ENCODE measurements around the gene CUL1. TPM values are rescaled to one million over a fixed set of nuclear protein-coding genes. Genes with fewer than 3 reads are reported as not detected.

CUL1 gene
- total RNA-seq, 4 donors from 2014 or later, result 38.9 to 61.2 (median 49.4) TPM

DNA sequence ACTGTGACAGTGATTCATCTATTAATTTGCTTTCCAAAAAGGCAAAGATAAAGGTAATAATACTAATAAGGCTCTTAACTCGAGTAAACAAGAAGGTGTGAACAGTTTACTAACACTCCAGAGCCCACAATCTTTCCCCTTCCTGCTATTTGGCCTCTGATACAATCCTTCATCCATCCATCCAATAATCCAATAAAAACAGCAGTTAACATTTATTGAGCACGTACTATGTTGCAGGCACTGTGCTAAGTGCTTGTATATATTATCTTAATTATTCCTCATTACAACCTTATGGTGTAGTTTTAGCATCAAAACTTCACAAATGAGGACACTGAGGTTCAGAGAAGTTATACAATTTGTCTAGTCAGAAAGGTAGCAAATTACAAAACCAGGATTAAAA, 135.9 kb downstream of the CUL1 start:
- H3K4me1 ChIP-seq, result no peaks in the 10 kb centered on the region
- no peaks in the 10 kb centered on the region for H3K9me3 ChIP-seq
- H3K36me3 ChIP-seq, result no peaks in the 10 kb centered on the region
- TF ChIP-seq, protein P1, sequence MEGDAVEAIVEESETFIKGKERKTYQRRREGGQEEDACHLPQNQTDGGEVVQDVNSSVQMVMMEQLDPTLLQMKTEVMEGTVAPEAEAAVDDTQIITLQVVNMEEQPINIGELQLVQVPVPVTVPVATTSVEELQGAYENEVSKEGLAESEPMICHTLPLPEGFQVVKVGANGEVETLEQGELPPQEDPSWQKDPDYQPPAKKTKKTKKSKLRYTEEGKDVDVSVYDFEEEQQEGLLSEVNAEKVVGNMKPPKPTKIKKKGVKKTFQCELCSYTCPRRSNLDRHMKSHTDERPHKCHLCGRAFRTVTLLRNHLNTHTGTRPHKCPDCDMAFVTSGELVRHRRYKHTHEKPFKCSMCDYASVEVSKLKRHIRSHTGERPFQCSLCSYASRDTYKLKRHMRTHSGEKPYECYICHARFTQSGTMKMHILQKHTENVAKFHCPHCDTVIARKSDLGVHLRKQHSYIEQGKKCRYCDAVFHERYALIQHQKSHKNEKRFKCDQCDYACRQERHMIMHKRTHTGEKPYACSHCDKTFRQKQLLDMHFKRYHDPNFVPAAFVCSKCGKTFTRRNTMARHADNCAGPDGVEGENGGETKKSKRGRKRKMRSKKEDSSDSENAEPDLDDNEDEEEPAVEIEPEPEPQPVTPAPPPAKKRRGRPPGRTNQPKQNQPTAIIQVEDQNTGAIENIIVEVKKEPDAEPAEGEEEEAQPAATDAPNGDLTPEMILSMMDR (IDR thresholded peaks at IDR 0.05), result no peak
- no peak for TF ChIP-seq POLR2A (IDR thresholded peaks at IDR 0.05)
- no peaks in the 10 kb centered on the region for H3K27me3 ChIP-seq
- no peak for DNase-seq
- no peak overlapping the region for H3K4me3 ChIP-seq
- no peak overlapping the region for H3K27ac ChIP-seq
- intact Hi-C loops (cut with DNase I; ENCODE audit: low total_unique reads), result no loop called here

DNA sequence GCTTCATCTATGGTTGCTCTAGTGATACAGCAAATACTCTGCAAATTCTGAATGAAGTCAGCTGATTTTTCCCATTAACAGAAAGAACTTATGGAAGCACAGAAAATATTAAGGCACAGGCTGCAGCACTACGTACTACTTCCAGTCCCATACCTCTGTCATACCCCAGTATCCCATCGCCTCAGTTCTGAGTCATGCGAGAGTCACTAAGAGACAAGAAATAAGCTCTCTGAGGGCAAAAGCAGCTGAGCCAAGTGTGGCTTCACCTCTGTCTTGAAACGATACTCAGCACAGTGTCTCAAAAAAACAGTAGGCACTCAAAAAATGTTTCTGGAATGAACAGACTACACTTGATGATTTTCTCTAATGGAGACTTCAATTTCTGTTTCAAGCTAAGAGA, 137.2 kb downstream of the CUL1 start:
- Histone ChIP-seq H3K4me1 (no peaks in the 10 kb centered on the region), H3K9me3 (no peaks in the 10 kb centered on the region), H3K27ac (no peak overlapping the region), H3K36me3 (no peaks in the 10 kb centered on the region), H3K27me3 (no peaks in the 10 kb centered on the region), H3K4me3 (no peak overlapping the region)
- TF ChIP-seq POLR2A (IDR thresholded peaks at IDR 0.05), result no peak
- TF ChIP-seq, protein P1 (IDR thresholded peaks at IDR 0.05), result no peak
- DNase-seq, result no peak
- intact Hi-C loops (cut with DNase I; ENCODE audit: low total_unique reads), result no loop called here

DNA sequence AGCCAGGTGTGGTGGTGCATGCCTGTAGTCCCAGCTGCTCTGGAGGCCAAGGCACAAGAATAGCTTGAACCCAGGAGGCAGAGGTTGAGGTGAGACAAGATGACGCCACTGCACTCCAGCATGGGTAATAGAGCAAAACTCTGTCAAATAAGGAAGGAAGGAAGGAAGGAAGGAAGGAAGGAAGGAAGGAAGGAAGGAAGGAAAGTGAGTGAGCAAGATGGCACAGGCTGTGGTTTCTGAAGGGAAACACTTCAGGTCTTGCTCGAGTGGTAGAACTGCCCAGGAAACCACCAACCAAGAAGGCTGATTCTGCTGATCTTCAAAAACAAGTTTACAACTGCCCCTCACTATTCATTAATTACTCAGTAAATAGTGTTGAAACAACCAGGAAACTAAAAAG, 140.2 kb downstream of the CUL1 start:
- Histone ChIP-seq H3K4me3 (no peak overlapping the region), H3K4me1 (no peaks in the 10 kb centered on the region), H3K27me3 (no peaks in the 10 kb centered on the region), H3K36me3 (no peaks in the 10 kb centered on the region), H3K27ac (no peak overlapping the region), H3K9me3 (no peaks in the 10 kb centered on the region)
- intact Hi-C loops (cut with DNase I; ENCODE audit: low total_unique reads), result no loop called here
- no peak for TF ChIP-seq POLR2A (IDR thresholded peaks at IDR 0.05)
- TF ChIP-seq, protein P1 (IDR thresholded peaks at IDR 0.05), result no peak
- no peak for DNase-seq

DNA sequence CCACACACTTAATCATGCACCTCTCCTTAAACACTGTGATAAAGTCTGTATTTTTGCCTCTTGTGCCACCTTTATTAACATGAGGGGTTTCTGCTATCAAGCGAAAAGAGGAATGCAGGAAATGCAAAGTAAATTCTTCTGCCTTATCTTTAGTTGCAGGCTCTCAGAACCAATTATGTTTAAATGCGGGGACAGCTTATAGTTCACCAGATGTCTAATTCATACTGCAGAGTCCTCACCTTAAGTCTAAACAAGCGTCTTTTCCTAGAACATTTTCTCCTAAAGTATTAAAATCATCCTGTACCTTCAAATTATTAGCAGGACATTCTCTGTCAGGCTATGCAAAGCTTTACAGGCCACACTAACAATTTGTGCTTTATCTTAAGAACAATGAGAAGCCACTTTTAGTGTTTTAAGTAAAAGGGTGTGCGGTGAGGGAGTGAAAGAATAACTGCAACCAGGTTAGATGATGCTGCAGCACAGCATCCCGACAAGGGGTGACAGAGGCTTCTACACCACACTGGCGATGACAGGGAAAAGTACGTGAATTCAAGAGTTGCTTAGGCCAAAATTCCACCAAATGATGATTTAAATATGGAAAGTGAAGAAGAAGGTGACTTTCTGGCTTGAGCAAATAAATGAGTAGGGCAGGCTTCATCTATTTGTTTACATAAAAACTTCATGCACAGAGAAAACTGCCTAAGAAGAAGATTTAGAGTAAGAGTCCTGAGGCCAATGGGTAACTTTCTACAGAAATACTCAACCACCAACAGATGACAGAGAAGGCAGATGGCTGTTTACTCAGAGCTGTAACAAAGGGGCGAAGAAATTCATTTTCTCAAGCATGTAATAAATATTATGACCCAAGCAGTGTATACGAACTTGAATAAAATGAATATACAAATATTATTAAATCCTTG, 149.4 kb downstream of the CUL1 start:
- no peak for DNase-seq
- intact Hi-C loops (cut with DNase I; ENCODE audit: low total_unique reads), result no loop called here
- no peaks in the 10 kb centered on the region for H3K36me3 ChIP-seq
- H3K27ac ChIP-seq, result no peak overlapping the region
- no peak overlapping the region for H3K4me3 ChIP-seq
- no peaks in the 10 kb centered on the region for H3K9me3 ChIP-seq
- no peaks in the 10 kb centered on the region for H3K4me1 ChIP-seq
- H3K27me3 ChIP-seq, result no peaks in the 10 kb centered on the region
- TF ChIP-seq POLR2A (IDR thresholded peaks at IDR 0.05), result no peak
- TF ChIP-seq, protein P1 (IDR thresholded peaks at IDR 0.05), result no peak

DNA sequence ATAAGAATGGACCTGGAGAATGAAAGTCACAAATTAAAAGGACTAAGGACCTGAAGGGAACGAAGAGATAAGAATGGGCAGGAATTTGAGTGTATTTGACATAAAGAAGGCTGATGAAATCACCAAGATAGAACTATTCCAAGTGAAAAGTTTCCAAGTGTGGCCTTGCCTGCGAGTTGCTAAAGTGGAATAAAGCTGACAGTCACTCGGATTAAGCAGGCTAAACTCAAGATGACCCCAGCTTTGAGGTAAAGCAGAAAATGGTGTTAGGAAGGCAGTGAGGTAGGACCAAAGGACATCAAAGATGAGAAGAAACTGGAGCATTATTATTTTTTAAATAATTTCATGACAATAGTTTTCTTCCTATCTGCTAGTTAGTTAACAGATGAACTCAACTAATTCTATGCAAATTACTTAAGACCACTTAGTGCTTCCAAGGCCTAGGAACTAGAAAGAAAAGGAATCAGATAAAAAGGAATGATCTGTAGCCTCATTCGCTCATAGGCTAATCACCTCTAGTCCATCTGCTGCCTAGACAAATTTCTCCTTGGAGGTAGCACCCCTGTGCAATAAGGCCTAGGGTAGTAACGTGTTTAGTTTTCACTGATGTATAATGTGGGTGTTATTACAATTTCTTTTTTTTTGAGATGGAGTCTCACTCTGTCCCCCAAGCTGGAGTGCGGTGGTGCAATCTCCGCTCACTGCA, 150.8 kb downstream of the CUL1 start:
- TF ChIP-seq, protein P1 (IDR thresholded peaks at IDR 0.05), result no peak
- no peak for TF ChIP-seq POLR2A (IDR thresholded peaks at IDR 0.05)
- Histone ChIP-seq H3K27me3 (no peaks in the 10 kb centered on the region), H3K27ac (no peak overlapping the region), H3K4me3 (no peak overlapping the region), H3K36me3 (no peaks in the 10 kb centered on the region), H3K4me1 (no peaks in the 10 kb centered on the region), H3K9me3 (no peaks in the 10 kb centered on the region)
- no peak for DNase-seq
- intact Hi-C loops (cut with DNase I; ENCODE audit: low total_unique reads), result no loop called here

Measured in uterus (tissue), 4 donors.